Vagina (tissue), 2 donors: ENCODE results near the gene CELF1. TPM values are rescaled to one million over a fixed set of nuclear protein-coding genes. Genes with fewer than 3 reads are reported as not detected.

Experiments used
- DNase-seq, 2 donors: peaks; one replicate each; pipeline ENCODE4 v3.0.0-alpha.2; 2017; ENCODE audit errors: extremely low spot score in 2 of 2
- H3K27ac ChIP-seq: fragments of 200-600 bp; sonication (generic); one replicate; pipeline ENCODE4 v1.5.1; 2019
- H3K27me3 ChIP-seq: fragments of 200-600 bp; sonication (generic); one replicate; pipeline ENCODE4 v1.5.1; 2019
- H3K36me3 ChIP-seq, 2 donors: fragments of 200-600 bp; sonication (generic); one replicate each; pipeline ENCODE4 v1.5.1; 2017 to 2019
- H3K4me1 ChIP-seq: fragments of 200-600 bp; sonication (generic); one replicate; pipeline ENCODE4 v1.5.1; 2019
- H3K4me3 ChIP-seq, 2 donors: fragments of 200-600 bp; sonication (generic); 1 replicate in 1 of 2; 2 replicates in 1 of 2; pipeline ENCODE4 v1.5.1; 2016 to 2019
- H3K9me3 ChIP-seq: fragments of 200-600 bp; sonication (generic); one replicate; pipeline ENCODE4 v1.5.1; 2019
- POLR2A ChIP-seq, 2 donors: fragments of 450-650 bp; IDR thresholded peaks; one replicate each; pipeline ENCODE4 v1.6.1; 2017; ENCODE audit warnings: antibody characterized with exemption in 2 of 2, mild to moderate bottlenecking in 2 of 2, moderate library complexity in 2 of 2
- POLR2AphosphoS5 ChIP-seq, 2 donors: sonication (generic); formaldehyde crosslinking; IDR thresholded peaks; one replicate each; pipeline ENCODE4 v1.9.0; 2017; ENCODE audit warnings: antibody characterized with exemption in 2 of 2, mild to moderate bottlenecking in 2 of 2, low read depth in 1 of 2; ENCODE audit not compliant: insufficient read depth in 1 of 2
- intact Hi-C: fragments of 100-400 bp; cut with DNase I; formaldehyde crosslinking; loops from one replicate; pipeline ENCODE4 v1.15.1; 2023
- total RNA-seq: library from RNA; depleted of rRNA; stranded (reverse); fragments of >200 nt; gene quantifications from one replicate; pipeline ENCODE4 v1.2.3, GENCODE V29; 2016
- TF ChIP-seq, protein P1 (sequence below), 3 experiments: fragments of 450-650 bp in 2 of 3; fragments of 200-600 bp in 1 of 3; sonication (generic) in 1 of 3; IDR thresholded peaks; one replicate each; pipeline ENCODE4 v1.5.1; 2017 to 2019; ENCODE audit warnings: antibody characterized with exemption in 3 of 3, mild to moderate bottlenecking in 2 of 3, moderate library complexity in 2 of 3

The CELF1 gene
- total RNA-seq, 1 donor from 2014 or later, result 100 TPM

DNA sequence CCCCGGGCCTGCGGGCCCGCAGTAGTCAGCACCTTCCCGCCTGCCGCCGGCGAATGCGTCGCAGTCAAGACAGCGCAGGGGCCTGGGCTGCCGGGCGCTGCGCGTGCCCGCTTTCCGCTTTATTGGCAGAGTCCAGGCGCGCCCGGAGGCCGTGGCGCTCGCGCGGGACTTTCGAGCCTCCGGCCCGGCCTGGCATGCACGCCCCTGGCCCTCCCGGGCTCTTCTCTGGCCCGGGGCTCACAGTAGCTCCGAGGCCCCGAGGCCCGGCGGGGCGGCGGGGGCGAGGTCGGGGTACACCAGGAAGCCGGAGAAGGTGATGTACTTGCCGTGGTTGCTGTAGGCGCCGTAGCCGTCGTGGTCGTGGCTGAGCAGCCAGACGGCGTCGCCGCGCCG is 36.6 kb upstream of the CELF1 start:
- H3K4me1 ChIP-seq, result peaks cover 30% of the 10 kb centered on the region
- H3K4me3 ChIP-seq, result peak overlapping the region; percentile 41 to 48
- peaks cover 0 to 4% of the 10 kb centered on the region in 2 donors for H3K36me3 ChIP-seq
- H3K27ac ChIP-seq, result no peak overlapping the region
- no peaks in the 10 kb centered on the region for H3K9me3 ChIP-seq
- intact Hi-C loops, result no loop called here
- TF ChIP-seq, protein P1, sequence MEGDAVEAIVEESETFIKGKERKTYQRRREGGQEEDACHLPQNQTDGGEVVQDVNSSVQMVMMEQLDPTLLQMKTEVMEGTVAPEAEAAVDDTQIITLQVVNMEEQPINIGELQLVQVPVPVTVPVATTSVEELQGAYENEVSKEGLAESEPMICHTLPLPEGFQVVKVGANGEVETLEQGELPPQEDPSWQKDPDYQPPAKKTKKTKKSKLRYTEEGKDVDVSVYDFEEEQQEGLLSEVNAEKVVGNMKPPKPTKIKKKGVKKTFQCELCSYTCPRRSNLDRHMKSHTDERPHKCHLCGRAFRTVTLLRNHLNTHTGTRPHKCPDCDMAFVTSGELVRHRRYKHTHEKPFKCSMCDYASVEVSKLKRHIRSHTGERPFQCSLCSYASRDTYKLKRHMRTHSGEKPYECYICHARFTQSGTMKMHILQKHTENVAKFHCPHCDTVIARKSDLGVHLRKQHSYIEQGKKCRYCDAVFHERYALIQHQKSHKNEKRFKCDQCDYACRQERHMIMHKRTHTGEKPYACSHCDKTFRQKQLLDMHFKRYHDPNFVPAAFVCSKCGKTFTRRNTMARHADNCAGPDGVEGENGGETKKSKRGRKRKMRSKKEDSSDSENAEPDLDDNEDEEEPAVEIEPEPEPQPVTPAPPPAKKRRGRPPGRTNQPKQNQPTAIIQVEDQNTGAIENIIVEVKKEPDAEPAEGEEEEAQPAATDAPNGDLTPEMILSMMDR (IDR thresholded peaks at IDR 0.05), result no peak
- TF ChIP-seq POLR2AphosphoS5 (IDR thresholded peaks at IDR 0.05; ENCODE audit: insufficient read depth in 1 of 2, low read depth in 1 of 2) (no peak), POLR2A (IDR thresholded peaks at IDR 0.05) (no peak)
- peaks cover 6% of the 10 kb centered on the region for H3K27me3 ChIP-seq
- no peak for DNase-seq

DNA sequence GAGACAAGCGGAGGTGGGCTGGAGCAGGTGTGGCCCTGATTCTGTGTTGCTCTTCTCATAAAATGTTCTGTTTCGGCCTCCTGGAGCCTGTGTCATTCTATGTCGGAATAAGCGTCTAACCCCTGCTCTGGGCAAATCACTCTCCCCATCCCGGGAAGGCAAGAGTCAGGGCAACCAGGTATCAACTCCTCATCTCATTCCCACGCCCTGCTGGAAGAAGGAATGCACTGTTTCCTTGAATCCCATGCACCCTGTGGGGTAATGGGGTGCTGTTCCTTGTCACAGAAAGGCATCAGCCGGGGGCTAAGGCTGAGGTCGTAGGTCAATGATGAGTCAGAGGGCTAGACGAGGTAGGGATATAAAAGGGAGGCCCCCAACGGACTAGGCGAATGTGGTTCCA is 36.2 kb upstream of the CELF1 start:
- Histone ChIP-seq H3K4me3 (peak overlapping the region; percentile 41 to 48), H3K36me3 (peaks cover 0 to 9% of the 10 kb centered on the region in 2 donors), H3K27me3 (peaks cover 6% of the 10 kb centered on the region), H3K27ac (no peak overlapping the region), H3K9me3 (no peaks in the 10 kb centered on the region), H3K4me1 (peaks cover 25% of the 10 kb centered on the region)
- DNase-seq, result no peak
- intact Hi-C loops, result no loop called here
- no peak for TF ChIP-seq POLR2A (IDR thresholded peaks at IDR 0.05)
- TF ChIP-seq POLR2AphosphoS5 (IDR thresholded peaks at IDR 0.05; ENCODE audit: insufficient read depth in 1 of 2, low read depth in 1 of 2), result no peak
- TF ChIP-seq, protein P1 (IDR thresholded peaks at IDR 0.05), result no peak

DNA sequence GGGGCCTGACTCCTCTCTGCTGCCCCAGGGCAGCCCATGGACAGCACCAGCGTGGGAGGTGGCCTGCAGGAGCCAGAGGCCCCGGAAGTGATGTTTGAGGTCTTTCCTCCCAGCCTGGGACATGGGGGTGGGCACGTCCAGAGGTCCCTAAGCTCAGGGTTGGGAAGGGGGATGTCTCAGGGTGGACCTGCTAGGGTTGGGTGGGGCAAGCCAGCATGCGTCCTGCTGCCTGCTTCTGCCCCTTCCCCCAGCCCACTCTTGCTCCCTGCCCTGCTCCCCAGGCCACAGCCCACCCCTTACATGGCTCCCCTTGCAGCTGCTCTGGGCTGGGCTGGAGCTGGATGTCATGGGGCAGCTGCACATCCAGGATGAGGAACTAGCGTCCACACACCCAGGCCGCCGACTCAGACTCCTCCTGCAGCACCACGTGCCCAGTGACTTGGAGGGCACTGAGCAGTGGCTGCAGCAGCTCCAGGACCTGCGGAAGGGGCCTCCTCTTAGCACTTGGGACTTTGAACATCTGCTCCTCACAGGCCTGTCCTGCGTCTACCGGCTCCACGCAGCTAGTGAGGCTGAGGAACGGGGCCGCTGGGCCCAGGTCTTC is 34.9 kb upstream of the CELF1 start:
- intact Hi-C loops, result no loop called here
- no peak overlapping the region for H3K4me3 ChIP-seq
- DNase-seq, result no peak

DNA sequence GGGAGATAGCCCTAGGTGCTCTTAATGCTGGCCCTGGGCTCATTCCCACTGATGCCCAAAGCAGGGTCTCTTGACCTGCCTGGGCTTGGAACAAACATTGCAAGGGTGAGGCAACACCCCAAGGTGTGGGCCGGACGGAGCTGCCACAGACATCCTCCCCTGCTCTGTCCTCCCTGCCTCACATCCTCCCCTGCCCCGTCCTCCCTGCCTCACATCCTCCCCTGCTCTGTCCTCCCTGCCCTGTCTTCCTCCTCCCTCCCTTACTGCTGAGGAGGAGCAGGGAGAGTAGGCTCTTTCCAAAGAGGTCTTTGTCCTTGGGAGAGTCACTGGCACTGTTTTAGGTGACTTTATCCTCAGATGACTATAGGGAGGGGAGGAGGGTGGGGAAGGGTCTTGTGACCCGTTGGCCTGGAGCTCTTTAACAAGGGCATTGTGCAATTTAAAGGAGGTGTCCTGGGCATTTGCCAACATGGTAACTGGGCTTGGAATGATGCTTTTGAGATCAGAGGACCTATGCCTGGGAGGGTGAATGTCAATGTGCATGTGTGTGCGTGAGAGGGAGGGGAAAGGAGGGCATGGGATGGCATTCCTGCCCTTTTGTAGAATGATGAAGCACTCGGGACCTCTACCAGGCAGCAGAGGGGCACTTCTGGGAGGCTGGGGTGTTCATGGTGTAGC is 34.2 kb upstream of the CELF1 start:
- Histone ChIP-seq H3K27ac (peak overlapping the region; percentile 3), H3K9me3 (no peaks in the 10 kb centered on the region), H3K4me1 (peaks cover 15% of the 10 kb centered on the region), H3K4me3 (no peak overlapping the region), H3K36me3 (peaks cover 0 to 28% of the 10 kb centered on the region in 2 donors), H3K27me3 (no peaks in the 10 kb centered on the region)
- DNase-seq, result no peak
- no peak for TF ChIP-seq POLR2AphosphoS5 (IDR thresholded peaks at IDR 0.05; ENCODE audit: insufficient read depth in 1 of 2, low read depth in 1 of 2)
- TF ChIP-seq, protein P1 (IDR thresholded peaks at IDR 0.05), result no peak
- TF ChIP-seq POLR2A (IDR thresholded peaks at IDR 0.05), result no peak
- intact Hi-C loops, result no loop called here

More for the DNA sequence above, 34.9 kb upstream of the CELF1 start:
- no peak for TF ChIP-seq POLR2A (IDR thresholded peaks at IDR 0.05)
- TF ChIP-seq POLR2AphosphoS5 (IDR thresholded peaks at IDR 0.05; ENCODE audit: insufficient read depth in 1 of 2, low read depth in 1 of 2), result no peak
- TF ChIP-seq, protein P1 (IDR thresholded peaks at IDR 0.05), result no peak
- H3K27me3 ChIP-seq, result no peaks in the 10 kb centered on the region
- no peak overlapping the region for H3K27ac ChIP-seq
- H3K36me3 ChIP-seq, result peaks cover 0 to 22% of the 10 kb centered on the region in 2 donors
- H3K4me1 ChIP-seq, result peaks cover 15% of the 10 kb centered on the region
- H3K9me3 ChIP-seq, result no peaks in the 10 kb centered on the region
